NK-92 (cell line): ENCODE data around the gene PLB1.

Source experiments
- DNase-seq: peaks from one replicate; lab custom pipeline; 2025; ENCODE audit not compliant: unreplicated experiment; lab: John Stamatoyannopoulos, UW

PLB1 gene

DNA sequence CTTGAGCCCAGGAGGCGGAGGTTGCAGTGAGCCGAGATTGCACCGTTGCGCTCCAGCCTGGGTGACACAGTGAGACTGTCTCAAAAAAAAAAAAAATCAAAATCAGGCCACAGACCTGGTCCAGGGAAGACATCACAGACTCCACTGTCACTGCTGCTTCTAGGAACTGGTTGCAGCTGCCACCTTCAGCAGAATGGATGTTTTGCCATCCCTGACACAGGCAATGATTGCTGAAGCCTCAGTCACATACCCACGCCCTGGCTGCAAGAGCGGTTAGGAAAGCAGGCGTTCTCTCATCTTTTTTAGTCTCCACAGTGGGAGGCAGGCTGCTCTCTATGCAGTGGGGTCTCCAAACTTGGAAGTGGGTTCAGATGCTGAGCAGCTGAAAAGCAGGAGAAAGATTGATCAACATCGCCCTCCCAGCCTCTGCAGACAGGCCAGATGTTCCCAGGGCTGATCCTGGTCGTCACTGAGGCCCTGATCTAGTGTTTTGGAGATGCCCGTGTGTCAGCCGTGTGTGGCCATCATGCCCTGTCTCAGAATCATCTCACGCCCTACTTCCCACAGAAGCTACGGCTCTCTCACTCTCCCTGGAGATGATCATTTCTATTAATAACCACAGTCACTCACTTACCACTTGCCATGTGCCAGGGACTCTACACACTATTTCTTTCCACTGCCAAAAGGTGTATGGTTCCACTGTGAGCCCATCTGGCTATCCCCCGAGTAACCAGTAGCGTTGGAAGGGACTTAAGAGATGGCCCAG lies 91.8 kb downstream of the PLB1 start:
- DNase-seq, result no peak

DNA sequence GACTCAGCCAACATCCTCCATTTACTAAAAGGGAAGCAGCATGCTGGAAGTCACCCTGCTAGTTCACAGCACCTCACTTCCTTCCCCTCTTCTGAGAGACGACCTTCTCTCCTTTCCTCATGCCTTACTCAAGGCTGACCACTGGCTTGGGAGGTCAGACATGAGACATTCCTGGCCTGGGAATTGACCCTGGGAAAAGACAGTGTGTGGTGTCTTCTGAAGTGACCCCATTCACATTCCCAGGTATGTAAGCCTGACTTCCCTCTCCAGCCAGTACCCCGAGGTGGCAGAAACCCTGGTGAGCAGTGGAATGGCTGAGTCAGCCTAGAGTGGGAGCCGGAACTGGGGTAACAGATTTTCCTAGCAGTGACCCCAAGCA lies 92.4 kb downstream of the PLB1 start:
- no peak for DNase-seq

DNA sequence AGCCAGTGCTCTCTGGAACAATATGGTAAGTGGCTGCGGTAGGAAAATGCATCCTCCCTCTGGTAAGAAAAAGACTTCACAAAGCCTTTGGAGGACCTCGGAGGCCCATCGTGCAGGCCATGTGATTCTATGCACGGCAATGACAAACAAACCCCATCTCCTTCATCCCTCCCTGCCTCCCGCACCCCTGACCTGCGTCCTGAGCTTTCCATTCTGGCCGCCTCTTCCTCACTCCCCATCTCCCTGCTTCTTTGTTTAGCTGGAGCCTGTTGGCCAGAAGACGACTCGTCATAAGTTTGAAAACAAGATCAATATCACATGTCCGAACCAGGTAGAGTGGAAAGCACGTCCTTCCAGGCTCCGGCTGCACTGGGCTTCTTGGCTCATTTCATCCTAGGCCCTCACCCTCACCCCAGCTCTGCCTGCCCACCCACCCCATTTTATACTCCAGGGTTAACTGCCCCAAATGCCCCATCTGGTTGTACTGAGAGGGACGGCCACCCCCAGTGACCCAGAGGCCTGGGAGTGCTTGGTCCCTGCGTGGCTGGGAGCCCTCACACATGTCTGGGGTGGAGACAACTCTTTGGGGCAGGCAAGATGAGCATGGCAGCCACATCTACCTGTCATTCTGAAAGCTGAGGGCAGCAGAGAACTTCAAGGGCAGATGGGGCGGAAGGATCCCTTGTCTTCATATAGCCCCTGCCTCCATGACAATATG lies 94.0 kb downstream of the PLB1 start:
- DNase-seq, result no peak

DNA sequence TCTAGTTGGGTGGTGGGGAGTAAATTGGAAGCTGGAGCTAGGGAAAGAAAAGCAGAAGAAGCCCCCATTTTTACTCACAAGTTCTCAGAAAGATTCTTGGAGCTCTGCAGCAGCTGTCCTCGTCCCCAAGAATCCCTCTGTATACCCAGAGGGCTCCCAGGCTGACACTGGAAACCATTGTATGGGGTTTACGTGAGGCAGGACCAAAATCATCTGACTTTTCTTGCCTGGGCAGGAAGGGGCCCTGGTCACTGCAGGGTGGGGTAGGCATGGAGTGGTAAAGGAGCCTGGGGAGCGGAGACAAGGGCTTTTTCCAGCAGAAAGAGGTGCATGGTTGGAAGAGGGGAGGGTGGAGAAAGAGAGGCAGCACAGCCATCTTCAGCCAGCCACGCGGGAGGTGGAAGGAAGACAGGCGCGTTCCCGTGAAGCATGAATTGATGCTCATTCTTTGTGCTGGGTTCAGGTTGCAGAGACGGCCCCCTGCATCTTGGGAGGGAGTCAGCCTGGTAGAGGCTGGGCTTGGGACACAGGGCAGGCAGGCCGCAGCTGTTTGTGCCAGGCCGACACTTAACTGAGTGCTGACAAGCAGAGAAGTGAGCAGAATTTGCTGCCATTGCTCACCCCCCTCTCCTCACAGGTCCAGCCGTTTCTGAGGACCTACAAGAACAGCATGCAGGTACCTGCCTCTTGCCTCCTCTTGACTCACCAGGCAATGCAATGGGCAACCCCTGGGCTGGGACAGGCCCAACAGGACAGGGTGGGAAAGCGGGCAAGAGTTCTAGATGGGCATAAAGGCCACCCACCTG lies 94.8 kb downstream of the PLB1 start:
- no peak for DNase-seq

DNA sequence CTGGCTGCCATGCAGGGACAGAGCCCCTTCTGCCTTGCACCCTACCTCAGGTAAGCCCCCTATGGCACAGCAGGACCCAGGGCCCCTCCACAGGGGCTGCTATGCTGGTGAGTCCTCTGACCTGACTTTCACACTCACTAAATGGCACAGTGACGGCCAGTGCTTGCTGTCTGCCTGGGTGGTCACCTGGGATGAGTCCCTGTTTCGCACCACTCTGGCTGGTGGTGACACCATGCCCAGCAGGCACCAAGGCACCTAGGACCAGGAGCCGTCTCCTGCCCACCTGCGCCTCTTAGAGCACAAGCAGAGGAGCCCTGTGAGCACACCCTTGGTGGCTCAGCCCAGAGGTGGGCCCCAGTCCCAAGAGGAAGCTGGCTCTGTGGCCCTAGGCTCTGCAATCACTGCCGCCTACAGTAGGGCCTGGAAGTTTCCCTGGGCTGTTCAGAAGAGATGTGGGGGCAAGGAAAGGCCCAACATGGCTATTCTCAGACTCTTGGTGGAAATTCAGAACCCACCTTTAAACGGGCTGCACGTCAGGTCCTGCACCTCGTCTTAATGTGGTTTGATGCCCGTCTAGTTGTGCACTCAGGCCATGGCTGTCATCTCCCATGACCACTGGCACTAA lies 96.0 kb downstream of the PLB1 start:
- no peak for DNase-seq

DNA sequence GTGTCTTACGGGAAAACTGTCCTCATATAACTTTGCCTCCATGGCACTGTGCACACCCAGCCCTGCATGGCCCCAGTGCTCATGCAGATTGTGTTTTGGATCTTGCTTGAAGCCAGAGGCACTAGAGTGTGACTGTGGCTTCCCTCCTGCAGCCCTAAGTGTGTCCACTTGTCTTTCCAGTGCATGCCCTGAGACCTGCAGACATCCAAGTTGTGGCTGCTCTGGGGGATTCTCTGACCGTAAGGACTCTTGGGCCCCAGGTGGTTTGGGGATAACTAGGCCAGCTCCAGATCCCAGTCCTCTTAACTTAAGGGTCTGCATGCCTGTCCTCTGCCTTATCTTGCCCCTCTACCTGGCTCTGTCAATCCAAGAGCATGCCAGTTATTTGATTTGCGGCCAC lies 96.6 kb downstream of the PLB1 start:
- DNase-seq, result no peak

DNA sequence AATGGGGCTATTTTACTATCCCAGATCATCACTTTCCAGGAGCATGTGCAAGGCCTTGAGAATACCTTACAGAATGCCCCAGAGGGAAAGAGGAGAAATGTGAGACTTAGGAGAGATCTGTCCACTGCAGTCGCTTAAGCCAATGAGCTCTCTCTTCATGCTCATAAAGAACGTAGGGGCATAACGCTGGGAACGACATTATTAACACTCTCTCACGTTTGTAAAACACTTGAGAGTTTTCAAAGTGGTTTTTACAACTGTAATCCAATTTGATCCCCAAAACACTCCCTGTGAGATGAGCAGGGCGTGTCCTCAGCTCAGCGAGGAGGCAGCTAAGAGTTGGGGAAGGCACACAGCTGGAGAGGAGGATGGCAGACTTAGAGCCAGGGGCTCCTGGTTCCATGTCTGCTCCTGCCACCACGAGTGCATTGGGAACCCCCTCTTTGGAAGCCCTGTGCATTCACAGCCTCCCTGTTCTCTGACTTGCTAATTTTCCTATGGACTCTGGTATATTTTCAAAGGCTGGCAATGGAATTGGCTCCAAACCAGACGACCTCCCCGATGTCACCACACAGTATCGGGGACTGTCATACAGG lies 97.4 kb downstream of the PLB1 start:
- DNase-seq, result no peak

DNA sequence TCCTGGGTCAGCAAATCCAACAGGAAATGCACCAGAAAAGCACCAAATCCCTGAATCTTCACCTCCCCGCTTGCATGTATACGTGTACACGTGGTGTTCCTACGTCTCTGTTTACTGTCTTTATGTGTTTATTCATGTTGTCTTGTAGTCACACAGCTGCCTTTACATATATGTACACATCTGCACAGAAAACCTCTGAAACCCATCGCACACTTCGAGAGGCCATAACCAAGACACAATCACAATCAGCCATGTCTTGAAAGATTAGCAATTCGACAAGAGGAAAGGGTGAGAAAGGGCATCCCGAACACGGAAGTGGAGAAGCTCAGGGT lies 98.1 kb downstream of the PLB1 start:
- DNase-seq, result no peak

DNA sequence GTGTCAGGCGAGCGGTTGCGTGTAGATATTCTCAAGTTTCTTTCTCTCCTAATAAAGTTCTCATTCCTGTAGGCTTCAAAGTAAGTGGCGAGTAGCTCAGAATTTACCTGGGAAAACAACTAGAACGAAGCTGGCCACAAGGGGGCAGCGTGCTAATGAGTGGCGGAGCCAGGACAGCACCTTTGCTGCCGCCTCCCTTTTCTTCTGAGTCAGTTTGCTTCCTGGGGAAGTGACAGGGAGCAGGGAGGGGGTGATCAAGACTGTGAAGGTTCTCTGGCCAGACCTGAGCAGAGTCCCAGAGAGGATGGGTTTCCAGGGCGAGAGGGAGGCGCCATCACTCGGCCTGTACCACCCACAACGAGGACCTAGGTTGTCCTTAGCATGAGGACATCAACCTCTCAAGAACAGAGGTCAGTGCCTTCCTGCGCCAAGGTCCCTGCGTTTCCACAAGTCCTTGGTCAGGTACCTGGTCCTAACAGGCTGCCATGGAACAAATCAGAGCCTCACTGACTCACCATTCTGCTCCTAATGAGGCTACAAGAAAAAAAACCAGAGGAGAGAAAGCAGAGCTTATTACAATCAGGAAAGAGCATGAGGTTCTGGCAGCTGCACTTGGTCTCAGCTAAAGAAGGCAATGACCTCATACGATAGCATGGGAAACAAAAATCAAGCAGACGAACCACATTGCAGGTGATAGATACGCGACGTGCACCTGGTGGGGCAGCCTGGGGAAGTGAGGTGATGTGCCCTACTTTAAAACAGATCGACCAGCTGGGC lies 98.7 kb downstream of the PLB1 start:
- DNase-seq, result peak; percentile 12

DNA sequence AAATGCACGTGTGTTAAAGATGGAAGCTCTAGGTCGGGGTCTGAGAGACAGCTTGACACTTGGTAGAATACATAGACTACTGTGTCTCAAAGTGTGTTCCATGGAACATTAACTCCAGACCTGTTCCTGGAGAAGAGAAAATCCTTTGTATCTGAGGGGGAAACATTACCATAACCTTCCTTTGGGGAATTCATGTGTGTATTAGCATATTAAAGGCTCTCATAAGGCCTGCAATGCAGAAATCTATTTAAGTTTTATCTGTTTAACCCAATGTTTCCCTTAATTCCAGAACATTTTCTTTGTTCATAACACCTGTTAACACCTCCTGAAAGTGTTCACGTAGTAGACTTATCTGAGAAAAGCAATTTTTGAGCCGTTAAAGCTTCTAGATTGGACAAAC lies 99.5 kb downstream of the PLB1 start:
- no peak for DNase-seq

DNA sequence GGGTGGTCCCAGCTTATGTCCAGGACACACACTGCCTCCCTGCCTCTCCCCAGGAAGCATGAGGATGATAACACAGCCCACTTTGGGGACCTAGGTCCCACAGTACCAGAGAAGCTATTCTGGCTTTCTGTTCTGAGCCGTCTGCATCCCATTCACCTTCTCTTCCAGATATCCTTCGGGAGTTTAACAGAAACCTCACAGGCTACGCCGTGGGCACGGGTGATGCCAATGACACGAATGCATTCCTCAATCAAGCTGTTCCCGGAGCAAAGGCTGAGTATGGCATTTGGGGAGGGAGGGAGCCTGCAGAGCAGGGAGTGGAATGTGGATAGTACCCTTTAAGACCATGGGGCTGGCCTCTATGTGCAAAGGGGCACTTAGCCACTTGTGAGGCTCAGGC lies 102.6 kb downstream of the PLB1 start:
- no peak for DNase-seq

DNA sequence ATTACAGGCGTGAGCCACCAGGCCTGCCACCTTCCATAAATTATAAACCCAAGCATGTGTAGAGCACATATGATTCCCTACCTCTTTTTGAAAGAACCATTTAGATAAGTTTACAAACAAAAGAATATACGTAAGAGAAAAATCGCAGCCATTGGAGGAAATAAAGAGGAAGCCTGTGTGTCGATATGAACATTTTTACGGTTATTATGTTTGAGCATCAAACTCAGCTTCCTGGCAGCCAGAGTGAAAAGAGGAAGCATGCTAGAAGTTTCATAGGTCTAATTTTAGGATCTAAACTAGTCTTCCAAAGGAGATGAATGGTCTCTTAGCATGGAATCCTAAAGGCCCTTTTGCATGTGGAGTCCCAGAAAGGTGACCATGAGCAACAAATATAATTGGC lies 104.3 kb downstream of the PLB1 start:
- DNase-seq, result no peak

DNA sequence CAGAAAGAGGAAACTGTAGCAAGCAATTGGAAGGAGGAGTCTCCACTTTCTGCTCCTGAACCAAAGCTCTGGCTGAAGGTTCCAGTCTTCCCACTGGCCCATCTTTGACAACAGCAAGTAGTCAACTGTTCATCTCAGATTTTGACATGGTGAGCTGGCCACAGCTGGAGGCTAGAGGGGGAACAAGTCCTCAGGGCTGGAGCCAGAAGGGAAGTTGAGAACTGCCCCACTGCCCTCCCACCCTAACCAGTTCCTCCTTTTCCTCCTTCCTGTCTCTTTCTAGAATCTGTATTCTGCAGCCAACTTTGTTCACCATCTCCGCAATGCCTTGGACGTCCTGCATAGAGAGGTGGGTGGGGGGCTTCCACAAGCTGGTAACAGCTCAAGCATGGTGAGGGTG lies 105.8 kb downstream of the PLB1 start:
- DNase-seq, result no peak

DNA sequence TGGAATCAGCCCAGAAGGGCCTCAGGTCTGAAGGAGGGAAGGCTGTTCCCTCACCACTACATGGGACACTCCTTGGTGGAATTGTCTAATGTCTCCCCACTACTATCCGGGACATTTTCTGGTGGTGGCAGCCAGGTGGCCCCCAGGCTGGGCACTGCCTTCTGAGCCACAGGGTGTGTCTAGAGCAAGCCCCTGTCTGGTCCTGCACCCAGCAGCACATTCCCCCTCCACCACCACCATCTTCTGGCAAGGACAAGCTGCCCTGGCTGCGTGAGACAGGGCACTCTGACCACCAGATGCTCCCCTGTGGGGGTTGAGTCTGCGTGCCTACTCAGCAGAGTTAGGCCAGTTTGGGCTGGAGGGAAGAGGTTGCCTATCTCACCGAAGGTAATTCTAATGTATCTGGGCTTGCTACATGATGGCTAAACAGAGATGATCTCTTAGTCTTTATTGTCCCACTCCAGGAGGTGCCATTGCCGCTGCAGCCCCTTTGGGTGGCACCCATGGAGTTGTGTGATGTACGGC lies 106.3 kb downstream of the PLB1 start:
- no peak for DNase-seq

DNA sequence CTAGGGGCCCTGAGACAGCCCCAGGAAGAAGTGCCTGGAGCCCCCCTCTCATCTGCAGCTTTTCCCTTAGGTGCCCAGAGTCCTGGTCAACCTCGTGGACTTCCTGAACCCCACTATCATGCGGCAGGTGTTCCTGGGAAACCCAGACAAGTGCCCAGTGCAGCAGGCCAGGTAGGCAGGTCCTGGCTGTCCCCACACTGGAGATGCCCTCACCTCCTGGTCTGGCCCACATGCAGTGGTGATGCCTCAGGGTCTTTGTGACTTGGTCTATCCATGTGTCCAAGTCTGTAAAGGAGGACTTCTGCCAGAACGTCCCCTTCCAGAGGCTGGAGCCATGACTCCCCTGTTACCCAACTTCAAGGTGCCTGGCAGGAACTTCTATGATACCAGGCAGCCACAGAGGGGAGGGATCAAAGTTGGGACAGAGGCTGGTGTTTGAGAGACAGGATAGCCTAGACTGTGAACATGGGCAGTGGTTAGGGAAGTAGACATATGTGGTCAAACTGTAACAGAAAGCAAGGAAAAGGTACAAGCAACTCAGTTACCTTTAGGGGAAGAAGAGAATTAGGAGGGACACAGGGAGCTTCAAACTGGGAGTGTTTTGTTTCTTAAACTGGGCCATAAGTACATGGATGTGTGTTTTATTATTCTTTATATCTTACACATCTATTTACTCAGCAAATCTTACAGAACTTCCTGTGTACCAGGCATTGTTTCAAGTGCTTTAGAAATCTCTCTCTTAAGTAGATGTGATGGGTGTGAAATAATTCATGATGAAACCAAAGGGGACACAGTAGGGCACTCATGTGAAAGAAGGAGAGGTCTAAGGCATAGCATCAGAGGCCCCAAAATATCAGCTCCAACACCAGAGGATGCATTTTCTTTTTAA lies 107.1 kb downstream of the PLB1 start:
- DNase-seq, result no peak

DNA sequence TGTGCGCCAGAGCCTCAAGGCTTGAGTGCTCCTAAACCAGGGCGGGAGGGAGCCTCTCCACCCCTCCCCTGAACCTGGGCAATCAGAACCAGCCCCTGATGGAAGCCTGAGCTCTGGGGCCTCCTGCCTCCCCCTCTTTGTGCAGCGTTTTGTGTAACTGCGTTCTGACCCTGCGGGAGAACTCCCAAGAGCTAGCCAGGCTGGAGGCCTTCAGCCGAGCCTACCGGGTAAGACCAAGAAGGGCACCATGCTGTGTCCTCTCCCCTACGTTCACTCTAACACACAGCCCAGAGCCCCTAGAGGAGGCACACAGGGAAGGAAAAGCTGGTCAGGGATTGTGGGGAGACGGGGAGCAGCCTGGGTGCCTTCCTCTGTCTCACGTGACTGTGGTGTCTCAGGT lies 108.0 kb downstream of the PLB1 start:
- DNase-seq, result no peak

DNA sequence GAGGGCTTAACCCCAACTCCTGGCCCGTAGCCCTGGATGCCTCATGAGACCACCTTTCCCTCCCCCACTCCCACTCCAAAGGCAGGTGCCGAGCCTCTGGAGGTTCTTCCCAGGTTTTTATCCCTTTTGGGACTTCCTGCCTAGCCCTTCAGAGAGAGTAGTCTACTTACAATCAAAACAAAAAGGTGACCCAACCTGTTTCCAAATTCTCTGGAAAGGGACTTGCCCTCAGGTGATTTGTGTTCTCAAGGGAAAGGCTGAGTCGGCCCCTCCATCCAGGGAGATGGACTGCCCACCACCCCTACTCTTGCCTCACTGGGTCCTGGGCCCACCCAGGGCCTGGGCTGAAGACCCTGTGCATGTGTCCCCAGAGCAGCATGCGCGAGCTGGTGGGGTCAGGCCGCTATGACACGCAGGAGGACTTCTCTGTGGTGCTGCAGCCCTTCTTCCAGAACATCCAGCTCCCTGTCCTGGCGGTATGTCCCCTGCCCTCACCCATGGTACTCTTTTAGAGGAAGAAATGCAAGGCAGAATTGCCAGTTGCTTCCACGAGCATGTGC lies 108.5 kb downstream of the PLB1 start:
- no peak for DNase-seq

DNA sequence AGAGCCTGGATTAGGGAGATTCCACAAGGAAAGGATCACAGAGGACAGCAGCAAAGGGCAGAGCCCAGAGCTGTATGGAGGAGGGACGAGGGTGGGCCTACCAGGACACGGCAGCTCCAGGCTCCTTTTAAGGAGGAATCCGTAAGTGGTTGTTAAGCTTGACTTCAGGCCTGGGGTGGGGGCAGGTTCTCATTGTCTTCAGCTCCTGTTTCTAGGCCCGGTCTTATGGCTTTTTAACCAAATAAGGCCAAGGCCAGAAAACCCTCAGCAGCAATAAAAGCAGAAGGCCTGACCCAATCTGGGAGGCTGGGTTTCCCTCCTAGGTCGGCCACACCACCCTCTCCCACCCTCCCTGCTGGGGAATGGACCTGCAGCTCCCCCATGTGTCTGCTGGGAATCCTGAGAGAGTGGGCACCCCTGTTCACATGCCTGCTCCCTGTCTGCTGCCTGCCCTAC lies 111.2 kb downstream of the PLB1 start:
- DNase-seq, result no peak
